HepG2 (cell line): ENCODE results near the gene CNBD2. TPM values are rescaled to one million over a fixed set of nuclear protein-coding genes. Genes with fewer than 3 reads are reported as not detected.

ENCODE experiments used
- HNF4G ChIP-seq, 2 experiments: sonication (generic) in 1 of 2; formaldehyde crosslinking in 1 of 2; IDR thresholded peaks; 2 replicates each; pipeline versions ENCODE4 v1.4.0 to v1.6.1; 2011 to 2020; ENCODE audit warnings: borderline replicate concordance in 2 of 2, low read depth in 2 of 2, mild to moderate bottlenecking in 2 of 2, low read length in 1 of 2, missing genetic modification reagents in 1 of 2, moderate library complexity in 1 of 2
- IRF9 ChIP-seq: sonication (generic); formaldehyde crosslinking; IDR thresholded peaks from 2 replicates; pipeline ENCODE4 v1.8.0; 2022; ENCODE audit warnings: missing genetic modification reagents, mild to moderate bottlenecking, borderline replicate concordance
- KAT8 ChIP-seq: IDR thresholded peaks from 2 replicates; pipeline ENCODE4 v1.6.1; 2016; ENCODE audit warnings: missing genetic modification reagents, missing compliant biosample characterization
- KMT2B ChIP-seq: IDR thresholded peaks from 2 replicates; pipeline ENCODE4 v1.6.1; 2016; ENCODE audit warnings: missing genetic modification reagents, missing compliant biosample characterization
- NFYB ChIP-seq: sonication (generic); formaldehyde crosslinking; IDR thresholded peaks from 2 replicates; pipeline ENCODE4 v1.4.0; 2020; ENCODE audit warnings: missing genetic modification reagents
- SALL1 ChIP-seq: sonication (generic); formaldehyde crosslinking; IDR thresholded peaks from 2 replicates; pipeline ENCODE4 v1.8.0; 2022; ENCODE audit warnings: mild to moderate bottlenecking, missing genetic modification reagents
- SETDB1 ChIP-seq: sonication (generic); formaldehyde crosslinking; IDR thresholded peaks from 2 replicates; pipeline ENCODE4 v1.5.1; 2020; ENCODE audit warnings: missing genetic modification reagents, mild to moderate bottlenecking, borderline replicate concordance
- SP4 ChIP-seq: sonication (generic); formaldehyde crosslinking; IDR thresholded peaks from 2 replicates; pipeline ENCODE4 v1.8.1; 2023; ENCODE audit warnings: mild to moderate bottlenecking, missing genetic modification reagents
- TARDBP ChIP-seq: sonication (generic); formaldehyde crosslinking; IDR thresholded peaks from 2 replicates; pipeline ENCODE4 v1.8.0; 2022; ENCODE audit warnings: mild to moderate bottlenecking, missing genetic modification reagents
- TGIF2 ChIP-seq: IDR thresholded peaks from 2 replicates; pipeline ENCODE4 v1.6.1; 2016; ENCODE audit warnings: control low read depth, missing compliant biosample characterization
- ZBTB33 ChIP-seq: sonication (generic); formaldehyde crosslinking; IDR thresholded peaks from 2 replicates; pipeline ENCODE4 v1.4.0; 2020; ENCODE audit warnings: missing genetic modification reagents
- ZNF274 ChIP-seq: sonication (generic); formaldehyde crosslinking; IDR thresholded peaks from 2 replicates; pipeline ENCODE4 v1.5.1; 2020; ENCODE audit warnings: mild to moderate bottlenecking, missing genetic modification reagents
- ZNF354B ChIP-seq: sonication (generic); formaldehyde crosslinking; IDR thresholded peaks from 2 replicates; pipeline ENCODE4 v1.8.0; 2022; ENCODE audit warnings: mild to moderate bottlenecking, missing genetic modification reagents
- ZNF784 ChIP-seq: sonication (generic); formaldehyde crosslinking; IDR thresholded peaks from 2 replicates; pipeline ENCODE4 v1.5.1; 2020; ENCODE audit warnings: missing genetic modification reagents, mild to moderate bottlenecking, borderline replicate concordance
- polyA plus RNA-seq, 8 experiments: library from polyadenylated mRNA; depleted of rRNA in 3 of 8; stranded (reverse) in 7 of 8; unstranded in 1 of 8; fragments of >200 nt; fragmentation: Illumina TruSeq in 4 of 8; extraction: Trizol in 4 of 8; gene quantifications; 2 replicates each; pipeline versions ENCODE4 v1.2.1 to v1.2.3, GENCODE V29; 2011 to 2016; ENCODE audit warnings: low read depth in 4 of 8, missing spikeins in 1 of 8, mixed read lengths in 1 of 8; ENCODE audit not compliant: insufficient read depth in 1 of 8
- total RNA-seq, 5 experiments: library from RNA; depleted of rRNA; stranded (reverse); fragments of >200 nt; fragmentation: Illumina TruSeq; extraction: Trizol; gene quantifications; 2 replicates each; pipeline ENCODE4 v1.2.3, GENCODE V29; 2016; ENCODE audit warnings: low read depth in 1 of 5
- TF ChIP-seq, protein P1 (sequence below): IDR thresholded peaks from 2 replicates; pipeline ENCODE4 v1.6.1; 2016
- TF ChIP-seq, protein P2 (sequence below): sonication (generic); formaldehyde crosslinking; IDR thresholded peaks from 2 replicates; pipeline ENCODE4 v1.5.0; 2020; ENCODE audit warnings: mild to moderate bottlenecking, missing genetic modification reagents, moderate library complexity
- TF ChIP-seq, protein P3 (sequence below): sonication (generic); formaldehyde crosslinking; IDR thresholded peaks from 2 replicates; pipeline ENCODE4 v1.5.0; 2020; ENCODE audit warnings: mild to moderate bottlenecking, low read depth, missing genetic modification reagents, borderline replicate concordance
- TF ChIP-seq, protein P4 (sequence below): sonication (generic); formaldehyde crosslinking; IDR thresholded peaks from 2 replicates; pipeline ENCODE4 v1.4.0; 2020; ENCODE audit warnings: missing genetic modification reagents, borderline replicate concordance
- TF ChIP-seq, protein P5 (sequence below): IDR thresholded peaks from 2 replicates; pipeline ENCODE4 v1.6.1; 2012; ENCODE audit warnings: inconsistent platforms

Gene CNBD2
- total and polyA plus RNA-seq, 2 of the 13 experiments (the other 11 are each of a cell fraction or from before 2014, with no cell fraction given): 12.4 to 22.8 TPM

GRCh38 chr20:35947489-35947888 is 20.9 kb upstream of the CNBD2 start (continued):
- TF ChIP-seq SP4 (no peak), ZNF354B (CRISPR knock-in tag) (0 out of 2 replicates have a peak, but pooled peaks have one; percentile 70), NFYB (CRISPR knock-in tag) (no peak), ZBTB33 (CRISPR knock-in tag) (0 out of 2 replicates have a peak, but pooled peaks have one; percentile 50), ZNF784 (CRISPR knock-in tag) (no peak), HNF4G (IDR thresholded peaks at IDR 0.05; ENCODE audit: borderline replicate concordance, low read depth, low read length) (no peak), HNF4G (CRISPR knock-in tag; IDR thresholded peaks at IDR 0.05; ENCODE audit: borderline replicate concordance, low read depth) (no peak), TARDBP (CRISPR knock-in tag) (peak; percentile 36; the same call in 1 of the 2 replicates), KMT2B (no peak), ZNF274 (no peak), IRF9 (CRISPR knock-in tag) (no peak), TGIF2 (CRISPR knock-in tag) (no peak), SETDB1 (CRISPR knock-in tag) (0 out of 2 replicates have a peak, but pooled peaks have one; percentile 33), SALL1 (CRISPR knock-in tag) (0 out of 2 replicates have a peak, but pooled peaks have one; percentile 37), KAT8 (CRISPR knock-in tag) (no peak)
- TF ChIP-seq, protein P1, sequence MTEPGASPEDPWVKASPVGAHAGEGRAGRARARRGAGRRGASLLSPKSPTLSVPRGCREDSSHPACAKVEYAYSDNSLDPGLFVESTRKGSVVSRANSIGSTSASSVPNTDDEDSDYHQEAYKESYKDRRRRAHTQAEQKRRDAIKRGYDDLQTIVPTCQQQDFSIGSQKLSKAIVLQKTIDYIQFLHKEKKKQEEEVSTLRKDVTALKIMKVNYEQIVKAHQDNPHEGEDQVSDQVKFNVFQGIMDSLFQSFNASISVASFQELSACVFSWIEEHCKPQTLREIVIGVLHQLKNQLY (CRISPR knock-in tag): peak; percentile 47; the same call in 1 of the 2 replicates
- TF ChIP-seq, protein P2, sequence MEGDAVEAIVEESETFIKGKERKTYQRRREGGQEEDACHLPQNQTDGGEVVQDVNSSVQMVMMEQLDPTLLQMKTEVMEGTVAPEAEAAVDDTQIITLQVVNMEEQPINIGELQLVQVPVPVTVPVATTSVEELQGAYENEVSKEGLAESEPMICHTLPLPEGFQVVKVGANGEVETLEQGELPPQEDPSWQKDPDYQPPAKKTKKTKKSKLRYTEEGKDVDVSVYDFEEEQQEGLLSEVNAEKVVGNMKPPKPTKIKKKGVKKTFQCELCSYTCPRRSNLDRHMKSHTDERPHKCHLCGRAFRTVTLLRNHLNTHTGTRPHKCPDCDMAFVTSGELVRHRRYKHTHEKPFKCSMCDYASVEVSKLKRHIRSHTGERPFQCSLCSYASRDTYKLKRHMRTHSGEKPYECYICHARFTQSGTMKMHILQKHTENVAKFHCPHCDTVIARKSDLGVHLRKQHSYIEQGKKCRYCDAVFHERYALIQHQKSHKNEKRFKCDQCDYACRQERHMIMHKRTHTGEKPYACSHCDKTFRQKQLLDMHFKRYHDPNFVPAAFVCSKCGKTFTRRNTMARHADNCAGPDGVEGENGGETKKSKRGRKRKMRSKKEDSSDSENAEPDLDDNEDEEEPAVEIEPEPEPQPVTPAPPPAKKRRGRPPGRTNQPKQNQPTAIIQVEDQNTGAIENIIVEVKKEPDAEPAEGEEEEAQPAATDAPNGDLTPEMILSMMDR (CRISPR knock-in tag): peak; percentile 58
- TF ChIP-seq, protein P3, sequence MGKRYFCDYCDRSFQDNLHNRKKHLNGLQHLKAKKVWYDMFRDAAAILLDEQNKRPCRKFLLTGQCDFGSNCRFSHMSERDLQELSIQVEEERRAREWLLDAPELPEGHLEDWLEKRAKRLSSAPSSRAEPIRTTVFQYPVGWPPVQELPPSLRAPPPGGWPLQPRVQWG (CRISPR knock-in tag): no peak
- TF ChIP-seq, protein P4, sequence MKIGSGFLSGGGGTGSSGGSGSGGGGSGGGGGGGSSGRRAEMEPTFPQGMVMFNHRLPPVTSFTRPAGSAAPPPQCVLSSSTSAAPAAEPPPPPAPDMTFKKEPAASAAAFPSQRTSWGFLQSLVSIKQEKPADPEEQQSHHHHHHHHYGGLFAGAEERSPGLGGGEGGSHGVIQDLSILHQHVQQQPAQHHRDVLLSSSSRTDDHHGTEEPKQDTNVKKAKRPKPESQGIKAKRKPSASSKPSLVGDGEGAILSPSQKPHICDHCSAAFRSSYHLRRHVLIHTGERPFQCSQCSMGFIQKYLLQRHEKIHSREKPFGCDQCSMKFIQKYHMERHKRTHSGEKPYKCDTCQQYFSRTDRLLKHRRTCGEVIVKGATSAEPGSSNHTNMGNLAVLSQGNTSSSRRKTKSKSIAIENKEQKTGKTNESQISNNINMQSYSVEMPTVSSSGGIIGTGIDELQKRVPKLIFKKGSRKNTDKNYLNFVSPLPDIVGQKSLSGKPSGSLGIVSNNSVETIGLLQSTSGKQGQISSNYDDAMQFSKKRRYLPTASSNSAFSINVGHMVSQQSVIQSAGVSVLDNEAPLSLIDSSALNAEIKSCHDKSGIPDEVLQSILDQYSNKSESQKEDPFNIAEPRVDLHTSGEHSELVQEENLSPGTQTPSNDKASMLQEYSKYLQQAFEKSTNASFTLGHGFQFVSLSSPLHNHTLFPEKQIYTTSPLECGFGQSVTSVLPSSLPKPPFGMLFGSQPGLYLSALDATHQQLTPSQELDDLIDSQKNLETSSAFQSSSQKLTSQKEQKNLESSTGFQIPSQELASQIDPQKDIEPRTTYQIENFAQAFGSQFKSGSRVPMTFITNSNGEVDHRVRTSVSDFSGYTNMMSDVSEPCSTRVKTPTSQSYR (CRISPR knock-in tag): no peak
- TF ChIP-seq, protein P5, sequence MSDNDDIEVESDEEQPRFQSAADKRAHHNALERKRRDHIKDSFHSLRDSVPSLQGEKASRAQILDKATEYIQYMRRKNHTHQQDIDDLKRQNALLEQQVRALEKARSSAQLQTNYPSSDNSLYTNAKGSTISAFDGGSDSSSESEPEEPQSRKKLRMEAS: 0 out of 2 replicates have a peak, but pooled peaks have one; percentile 31
